GM18508 (cell line): ENCODE measurements around the gene C3.
"Not testable (repeated sequence)": the region's sequence is repeated elsewhere in the genome, so short reads cannot be mapped to it uniquely, and the experiment has no call there.

Source experiments
- ATAC-seq: cut with Tn5 transposase; IDR thresholded peaks from one replicate; pipeline ENCODE4 v1.9.1; 2021; ENCODE audit warnings: moderate number of reproducible peaks; ENCODE audit not compliant: insufficient read depth, unreplicated experiment

Gene C3

GRCh38 chr19:6748543-6748942, 28.1 kb upstream of the C3 start:
- ATAC-seq: not testable (repeated sequence)

GRCh38 chr19:6745965-6746364, 25.5 kb upstream of the C3 start:
- no peak for ATAC-seq

- no peak for ATAC-seq
These were observed 24.2 kb upstream of the C3 start for GRCh38 chr19:6744381-6745301.

- no peak for ATAC-seq
These were observed 23.4 kb upstream of the C3 start for GRCh38 chr19:6743714-6744380.

GRCh38 chr19:6743066-6743465, 22.6 kb upstream of the C3 start:
- no peak for ATAC-seq

- no peak for ATAC-seq
These were observed 20.3 kb upstream of the C3 start for GRCh38 chr19:6740589-6741343.

- no peak for ATAC-seq
These were observed 19.6 kb upstream of the C3 start for GRCh38 chr19:6739883-6740588.

GRCh38 chr19:6739390-6739882, 19.0 kb upstream of the C3 start, which contains the start of gene TRIP10:
TSS of gene TRIP10 (plus strand) at chr19:6739680. CDS start at chr19:6739762, 82 bp downstream.
- ATAC-seq: no peak

- no peak for ATAC-seq
These were observed 18.4 kb upstream of the C3 start for GRCh38 chr19:6738787-6739389.

GRCh38 chr19:6737873-6738786, 17.7 kb upstream of the C3 start:
- ATAC-seq: peak; percentile 1

- ATAC-seq: peak; percentile 45
These were observed 16.9 kb upstream of the C3 start, which contains the start of gene GPR108 for GRCh38 chr19:6737284-6737872. TSS of gene GPR108 (minus strand) at chr19:6737580. CDS start at chr19:6737576, 4 bp downstream.

- ATAC-seq: no peak
These were observed 16.4 kb upstream of the C3 start for GRCh38 chr19:6736917-6737283.

GRCh38 chr19:6736169-6736916, 15.9 kb upstream of the C3 start:
- ATAC-seq: no peak

- no peak for ATAC-seq
These were observed 14.9 kb upstream of the C3 start for GRCh38 chr19:6735181-6735911.

GRCh38 chr19:6734096-6734696, 13.7 kb upstream of the C3 start:
- ATAC-seq: no peak

GRCh38 chr19:6733338-6734095, 13.1 kb upstream of the C3 start:
- ATAC-seq: no peak
